Left ventricle myocardium inferior (tissue), 1 donor: Measurements from ENCODE around the gene HERC3. TPM values are rescaled to one million over a fixed set of nuclear protein-coding genes. Genes with fewer than 3 reads are reported as not detected.

Experiments used
- DNase-seq: peaks from one replicate; pipeline ENCODE4 v3.0.0-alpha.2; 2020
- H3K27ac ChIP-seq: fragments of 200-600 bp; replicated peaks from 2 replicates; pipeline ENCODE4 v1.8.0; 2021
- H3K27me3 ChIP-seq: fragments of 200-600 bp; 2 replicates; pipeline ENCODE4 v1.8.0; 2021; ENCODE audit warnings: low read depth
- H3K36me3 ChIP-seq: fragments of 200-600 bp; 2 replicates; pipeline ENCODE4 v1.8.0; 2021
- H3K4me1 ChIP-seq: fragments of 200-600 bp; 2 replicates; pipeline ENCODE4 v1.8.0; 2021
- H3K4me3 ChIP-seq: fragments of 200-600 bp; 2 replicates; pipeline ENCODE4 v1.8.0; 2021; ENCODE audit warnings: mild to moderate bottlenecking, moderate library complexity
- H3K9me3 ChIP-seq: fragments of 200-600 bp; replicated peaks from 2 replicates; pipeline ENCODE4 v1.8.0; 2021
- intact Hi-C: fragments of 100-400 bp; cut with micrococcal nuclease; formaldehyde crosslinking; loops from one replicate; pipeline ENCODE4 v1.11.0; 2022
- total RNA-seq: library from RNA; stranded (reverse); fragmentation: NEBNext Ultra II Directional; extraction: Animal tissue kit (Norgen Biotek cat#: 25700); gene quantifications from one replicate; pipeline ENCODE4 v1.2.1, GENCODE V29; 2021
- TF ChIP-seq, protein P1 (sequence below): fragments of 200-600 bp; IDR thresholded peaks from 2 replicates; pipeline ENCODE4 v1.8.0; 2021; ENCODE audit warnings: antibody characterized with exemption, mild to moderate bottlenecking, borderline replicate concordance
- donor health status: DM: no; HTN: yes; CAD: no; lungs with severe emphysema.

HERC3 gene
- total RNA-seq, 1 donor from 2014 or later: 56.8 TPM

DNA sequence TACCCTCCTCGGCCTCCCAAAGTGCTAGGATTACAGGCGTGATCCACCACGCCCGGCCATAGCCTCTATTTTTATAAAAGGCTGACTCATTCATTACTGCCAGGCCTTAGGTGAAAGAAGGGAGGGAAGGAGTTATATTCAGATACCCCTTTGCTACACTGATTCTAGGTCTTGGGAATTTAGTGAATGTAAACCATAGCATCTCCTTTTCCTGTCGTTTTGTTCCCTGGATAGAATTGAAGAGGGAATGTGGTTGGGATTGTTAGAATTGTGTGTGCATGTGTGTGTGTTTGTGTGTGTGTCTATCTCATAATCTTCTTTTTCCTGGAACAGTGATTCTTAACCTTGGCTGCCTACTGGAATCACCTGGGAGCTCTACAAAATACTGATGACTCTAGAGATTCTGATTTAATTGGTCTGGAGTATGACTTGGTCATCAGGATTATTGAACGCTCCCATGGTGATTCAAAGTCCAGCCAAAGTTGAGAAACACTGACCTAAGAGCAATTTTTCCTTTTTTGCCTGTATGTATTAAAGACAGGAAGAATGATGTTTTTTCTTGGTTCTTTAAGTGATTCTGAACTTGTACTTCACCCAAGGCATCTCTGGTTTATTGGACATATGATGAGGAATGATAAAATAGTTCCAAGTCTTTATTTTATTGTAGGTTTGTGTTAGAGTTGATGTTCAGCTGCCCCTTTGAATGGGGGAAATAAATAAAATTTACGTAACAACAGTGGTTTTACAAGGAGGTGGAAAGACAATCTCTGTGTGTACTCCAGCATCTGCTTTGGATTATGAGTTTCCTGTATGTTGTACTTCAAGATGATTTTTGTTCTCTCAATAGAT lies 68.4 kb downstream of the HERC3 start:
- Histone ChIP-seq H3K27ac (no peak overlapping the region), H3K36me3 (peaks cover 69% of the 10 kb centered on the region), H3K4me3 (no peak overlapping the region), H3K4me1 (peaks cover 17% of the 10 kb centered on the region), H3K9me3 (no peaks in the 10 kb centered on the region), H3K27me3 (no peaks in the 10 kb centered on the region)
- intact Hi-C loops: loop anchor here (5.0 kb wide), 1 partner anchor 123 kb away; no protein-coding TSS in a partner anchor
- TF ChIP-seq, protein P1, sequence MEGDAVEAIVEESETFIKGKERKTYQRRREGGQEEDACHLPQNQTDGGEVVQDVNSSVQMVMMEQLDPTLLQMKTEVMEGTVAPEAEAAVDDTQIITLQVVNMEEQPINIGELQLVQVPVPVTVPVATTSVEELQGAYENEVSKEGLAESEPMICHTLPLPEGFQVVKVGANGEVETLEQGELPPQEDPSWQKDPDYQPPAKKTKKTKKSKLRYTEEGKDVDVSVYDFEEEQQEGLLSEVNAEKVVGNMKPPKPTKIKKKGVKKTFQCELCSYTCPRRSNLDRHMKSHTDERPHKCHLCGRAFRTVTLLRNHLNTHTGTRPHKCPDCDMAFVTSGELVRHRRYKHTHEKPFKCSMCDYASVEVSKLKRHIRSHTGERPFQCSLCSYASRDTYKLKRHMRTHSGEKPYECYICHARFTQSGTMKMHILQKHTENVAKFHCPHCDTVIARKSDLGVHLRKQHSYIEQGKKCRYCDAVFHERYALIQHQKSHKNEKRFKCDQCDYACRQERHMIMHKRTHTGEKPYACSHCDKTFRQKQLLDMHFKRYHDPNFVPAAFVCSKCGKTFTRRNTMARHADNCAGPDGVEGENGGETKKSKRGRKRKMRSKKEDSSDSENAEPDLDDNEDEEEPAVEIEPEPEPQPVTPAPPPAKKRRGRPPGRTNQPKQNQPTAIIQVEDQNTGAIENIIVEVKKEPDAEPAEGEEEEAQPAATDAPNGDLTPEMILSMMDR: no peak
- no peak for DNase-seq

GRCh38 chr4:88661739-88662138 lies 69.5 kb downstream of the HERC3 start:
- Histone ChIP-seq H3K9me3 (no peaks in the 10 kb centered on the region), H3K4me3 (no peak overlapping the region), H3K4me1 (peaks cover 17% of the 10 kb centered on the region), H3K27ac (no peak overlapping the region), H3K36me3 (peaks cover 62% of the 10 kb centered on the region), H3K27me3 (no peaks in the 10 kb centered on the region)
- TF ChIP-seq, protein P1: no peak
- intact Hi-C loops: loop anchor here (5.0 kb wide), 1 partner anchor 124 kb away; no protein-coding TSS in a partner anchor
- DNase-seq: no peak

GRCh38 chr4:88672987-88673386 lies 80.7 kb downstream of the HERC3 start:
- intact Hi-C loops: no loop called here
- H3K36me3 ChIP-seq: peaks cover 60% of the 10 kb centered on the region

GRCh38 chr4:88673886-88674285 lies 81.6 kb downstream of the HERC3 start:
- TF ChIP-seq, protein P1: no peak
- intact Hi-C loops: no loop called here
- Histone ChIP-seq H3K36me3 (peaks cover 60% of the 10 kb centered on the region), H3K27me3 (no peaks in the 10 kb centered on the region), H3K27ac (no peak overlapping the region), H3K4me3 (no peak overlapping the region), H3K4me1 (no peaks in the 10 kb centered on the region), H3K9me3 (no peaks in the 10 kb centered on the region)
- no peak for DNase-seq

More at GRCh38 chr4:88672987-88673386, 80.7 kb downstream of the HERC3 start:
- H3K27ac ChIP-seq: no peak overlapping the region
- no peaks in the 10 kb centered on the region for H3K9me3 ChIP-seq
- no peaks in the 10 kb centered on the region for H3K27me3 ChIP-seq
- no peaks in the 10 kb centered on the region for H3K4me1 ChIP-seq
- H3K4me3 ChIP-seq: no peak overlapping the region
- TF ChIP-seq, protein P1: peak; percentile 65
- DNase-seq: no peak

DNA sequence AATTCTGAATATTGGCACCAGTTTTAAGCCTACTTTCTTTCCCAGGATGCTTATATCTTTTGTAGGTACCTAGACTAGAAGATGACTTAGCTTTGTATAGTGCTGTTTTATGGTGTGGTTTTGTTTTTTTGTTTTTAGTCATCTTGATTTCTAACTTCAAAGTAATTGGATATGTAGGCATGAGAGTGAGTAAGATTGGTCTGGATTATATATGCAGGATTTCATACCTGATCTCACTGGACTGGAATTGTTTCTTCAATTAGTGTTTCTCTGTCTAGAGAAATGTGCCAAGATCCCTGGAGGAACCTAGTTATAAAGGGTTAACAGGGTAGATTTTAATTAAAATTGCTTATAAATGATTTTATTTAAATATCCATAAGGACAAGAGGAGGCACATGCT lies 82.3 kb downstream of the HERC3 start:
- H3K27ac ChIP-seq: no peak overlapping the region
- intact Hi-C loops: no loop called here
- H3K27me3 ChIP-seq: no peaks in the 10 kb centered on the region
- TF ChIP-seq, protein P1: no peak
- H3K9me3 ChIP-seq: no peaks in the 10 kb centered on the region
- no peak for DNase-seq
- no peak overlapping the region for H3K4me3 ChIP-seq
- H3K36me3 ChIP-seq: peaks cover 60% of the 10 kb centered on the region
- H3K4me1 ChIP-seq: no peaks in the 10 kb centered on the region
